Ureter (tissue), 1 donor: ENCODE results near the gene NDUFA3. TPM values are rescaled to one million over a fixed set of nuclear protein-coding genes. Genes with fewer than 3 reads are reported as not detected.

ENCODE experiments used
- total RNA-seq: library from RNA; stranded (reverse); gene quantifications from one replicate; pipeline ENCODE4 v1.2.4, GENCODE V29; 2023
- donor health status: DM: yes; HTN: yes; CAD: no.

NDUFA3 gene
- total RNA-seq, 1 donor from 2014 or later: 126 TPM

Other genes with a start within 250 kb of the NDUFA3 start
- 155 TPM for gene MYADM, start 235.0 kb upstream of the NDUFA3 start, total RNA-seq
- gene PRKCG, start 220.7 kb upstream of the NDUFA3 start, total RNA-seq: not detected
- gene CACNG7, start 193.6 kb upstream of the NDUFA3 start, total RNA-seq: not detected
- gene CACNG8, start 139.9 kb upstream of the NDUFA3 start, total RNA-seq: 0.08 TPM
- not detected for gene CACNG6, start 111.2 kb upstream of the NDUFA3 start, total RNA-seq
- not detected for gene VSTM1, start 39.0 kb upstream of the NDUFA3 start, total RNA-seq
- not detected for gene TARM1, start 21.5 kb upstream of the NDUFA3 start, total RNA-seq
- 1.7 TPM for gene OSCAR, start 2.1 kb upstream of the NDUFA3 start, total RNA-seq
- gene TFPT, start 12.8 kb downstream of the NDUFA3 start, total RNA-seq: 16.8 TPM
- 59.0 TPM for gene PRPF31, start 12.9 kb downstream of the NDUFA3 start, total RNA-seq
- gene CNOT3, start 34.9 kb downstream of the NDUFA3 start, total RNA-seq: 54.6 TPM
- 5.8 TPM for gene LENG1, start 56.9 kb downstream of the NDUFA3 start, total RNA-seq
- gene TMC4, start 70.3 kb downstream of the NDUFA3 start, total RNA-seq: 155 TPM
- gene MBOAT7, start 86.7 kb downstream of the NDUFA3 start, total RNA-seq: 175 TPM
- gene TSEN34, start 88.5 kb downstream of the NDUFA3 start, total RNA-seq: 27.7 TPM
- gene RPS9, start 98.0 kb downstream of the NDUFA3 start, total RNA-seq: 1,389 TPM
- gene LILRB3, start 120.2 kb downstream of the NDUFA3 start, total RNA-seq: 5.6 TPM
- 1.6 TPM for gene LILRA6, start 139.9 kb downstream of the NDUFA3 start, total RNA-seq
- 5.3 TPM for gene LILRB5, start 154.4 kb downstream of the NDUFA3 start, total RNA-seq
- 2.6 TPM for gene LILRB2, start 178.3 kb downstream of the NDUFA3 start, total RNA-seq
- gene LILRA5, start 210.3 kb downstream of the NDUFA3 start, total RNA-seq: 2.1 TPM
- 0.44 TPM for gene LILRA4, start 236.3 kb downstream of the NDUFA3 start, total RNA-seq